GM10248 (cell line): ENCODE results near the gene HOXA2.

Experiments
- CTCF ChIA-PET: fragments of 300-600 bp; sonication (Branson Sonifier 250); formaldehyde crosslinking; extraction: SDS; loops from one replicate; lab custom pipeline; 2021; ENCODE audit warnings: antibody characterized with exemption; lab: Yijun Ruan, JAX
- POLR2A ChIA-PET: fragments of 350-650 bp; sonication (Branson Sonifier 250); formaldehyde crosslinking; extraction: SDS; loops from one replicate; lab custom pipeline; 2020; ENCODE audit warnings: antibody characterized with exemption; lab: Yijun Ruan, JAX
- DNase-seq: peaks from one replicate; pipeline ENCODE4 v3.0.0; 2012; ENCODE audit errors: extremely low spot score
- TF ChIP-seq, protein P1 (sequence below): IDR thresholded peaks from 2 replicates; pipeline ENCODE4 v1.5.1; 2012; ENCODE audit warnings: mild to moderate bottlenecking, low read depth; ENCODE audit errors: extremely low read depth, missing control alignments, control extremely low read depth

HOXA2 gene

DNA sequence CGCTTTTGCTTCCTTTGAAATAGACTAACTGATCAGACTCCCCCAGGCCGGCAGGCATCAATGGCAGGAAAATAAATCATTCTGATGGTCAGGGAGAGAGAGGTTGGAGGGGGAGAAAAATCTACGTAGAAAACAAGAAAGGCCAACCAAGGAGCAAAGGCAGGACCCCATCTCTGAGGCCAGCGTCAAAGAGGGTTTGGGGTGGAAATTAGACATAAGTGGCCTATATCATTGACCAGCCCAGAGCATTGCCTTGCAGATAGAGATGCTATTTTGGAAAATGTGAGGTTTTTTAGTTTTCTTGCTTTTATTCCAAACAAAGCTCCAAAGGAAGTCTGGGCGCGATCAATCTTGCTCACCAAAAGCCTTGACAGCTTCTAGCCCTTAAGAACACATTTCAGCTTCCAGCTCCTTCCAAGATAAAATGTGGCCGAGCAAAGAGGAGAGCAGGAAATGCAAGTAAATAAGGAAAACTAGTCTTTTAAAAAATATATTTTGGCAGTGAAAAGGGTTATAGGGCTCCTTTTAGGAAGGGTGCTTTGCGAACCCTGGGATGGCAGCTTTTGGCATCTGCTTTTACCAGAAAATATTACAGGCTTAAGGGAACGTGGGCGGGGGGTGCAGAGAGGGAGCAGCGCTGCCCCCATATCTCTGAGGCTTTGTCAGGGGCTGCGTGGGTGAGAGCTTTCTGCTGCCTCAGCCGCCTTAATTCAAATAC lies 2.0 kb upstream of the HOXA2 start:
- TF ChIP-seq, protein P1, sequence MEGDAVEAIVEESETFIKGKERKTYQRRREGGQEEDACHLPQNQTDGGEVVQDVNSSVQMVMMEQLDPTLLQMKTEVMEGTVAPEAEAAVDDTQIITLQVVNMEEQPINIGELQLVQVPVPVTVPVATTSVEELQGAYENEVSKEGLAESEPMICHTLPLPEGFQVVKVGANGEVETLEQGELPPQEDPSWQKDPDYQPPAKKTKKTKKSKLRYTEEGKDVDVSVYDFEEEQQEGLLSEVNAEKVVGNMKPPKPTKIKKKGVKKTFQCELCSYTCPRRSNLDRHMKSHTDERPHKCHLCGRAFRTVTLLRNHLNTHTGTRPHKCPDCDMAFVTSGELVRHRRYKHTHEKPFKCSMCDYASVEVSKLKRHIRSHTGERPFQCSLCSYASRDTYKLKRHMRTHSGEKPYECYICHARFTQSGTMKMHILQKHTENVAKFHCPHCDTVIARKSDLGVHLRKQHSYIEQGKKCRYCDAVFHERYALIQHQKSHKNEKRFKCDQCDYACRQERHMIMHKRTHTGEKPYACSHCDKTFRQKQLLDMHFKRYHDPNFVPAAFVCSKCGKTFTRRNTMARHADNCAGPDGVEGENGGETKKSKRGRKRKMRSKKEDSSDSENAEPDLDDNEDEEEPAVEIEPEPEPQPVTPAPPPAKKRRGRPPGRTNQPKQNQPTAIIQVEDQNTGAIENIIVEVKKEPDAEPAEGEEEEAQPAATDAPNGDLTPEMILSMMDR: no peak
- no peak for DNase-seq
- ChIA-PET CTCF (no interaction called here), POLR2A (no interaction called here)

DNA sequence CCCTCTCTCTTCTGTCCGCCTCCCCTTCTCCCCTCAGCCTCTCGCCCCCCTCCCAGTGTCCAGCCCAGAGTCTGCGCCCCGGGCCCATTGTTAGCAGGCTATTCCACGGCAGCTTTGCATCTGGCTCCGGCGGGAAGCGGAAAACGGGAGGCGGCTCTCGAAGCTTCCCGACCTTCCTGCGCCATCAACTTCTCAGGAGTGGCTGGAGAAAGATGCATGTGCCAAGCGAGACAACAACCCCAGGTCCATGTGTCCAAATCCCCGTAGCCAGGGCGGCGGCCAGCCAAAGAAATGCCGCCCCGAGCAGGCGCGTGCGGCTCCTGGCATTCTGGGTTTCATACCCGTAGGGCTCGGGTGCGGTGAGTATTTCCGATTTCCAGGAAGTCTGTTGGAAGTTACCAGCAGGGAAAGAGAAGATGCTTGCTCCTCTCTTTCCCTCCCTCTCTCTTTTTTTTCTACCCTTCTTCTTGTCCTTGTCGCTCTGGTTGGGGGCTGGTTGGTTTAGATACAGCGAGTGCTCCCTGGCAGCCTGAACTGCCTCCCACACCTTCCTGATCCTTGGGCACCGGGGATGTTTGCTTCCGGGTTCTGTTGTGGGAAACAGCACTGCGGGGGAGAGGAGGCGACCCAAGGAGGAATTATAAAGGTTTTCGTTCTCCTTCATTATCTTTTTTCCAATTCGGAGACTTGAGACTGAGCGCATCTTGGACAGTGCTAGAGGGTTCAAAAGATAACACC lies 1.2 kb upstream of the HOXA2 start:
- ChIA-PET CTCF (no interaction called here), POLR2A (no interaction called here)
- TF ChIP-seq, protein P1: no peak
- no peak for DNase-seq

DNA sequence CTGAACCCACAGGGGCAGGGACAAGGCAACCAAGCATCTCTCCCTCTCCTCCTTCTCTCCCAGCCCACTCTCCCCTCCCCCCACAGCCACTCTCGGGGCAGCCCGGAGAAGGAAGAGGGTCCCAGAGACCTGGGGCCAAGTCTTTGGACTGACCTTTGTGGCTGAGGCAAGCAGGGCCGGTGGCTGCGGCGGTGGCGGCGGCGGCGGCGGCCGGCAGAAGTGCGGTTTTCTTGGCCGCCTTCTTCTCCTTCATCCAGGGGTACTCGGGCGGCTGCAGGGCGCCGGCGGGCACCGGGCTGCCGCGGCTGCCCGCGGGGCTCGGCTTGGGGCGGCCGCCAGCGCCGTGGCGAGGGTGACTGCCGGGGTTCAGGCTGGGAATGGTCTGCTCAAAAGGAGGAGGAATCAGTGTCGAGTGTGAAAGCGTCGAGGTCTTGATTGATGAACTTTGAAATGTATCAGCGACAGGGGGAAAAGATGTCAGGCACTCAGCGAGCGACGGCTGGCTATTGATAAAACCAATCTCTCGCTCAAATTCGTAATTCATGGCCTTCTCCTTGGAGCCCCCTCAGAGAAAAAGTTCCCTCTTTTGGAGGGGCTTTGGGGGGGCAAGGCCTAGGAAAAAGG lies 414 bp downstream of the HOXA2 start:
- ChIA-PET POLR2A (no interaction called here), CTCF (no interaction called here)
- TF ChIP-seq, protein P1: no peak
- no peak for DNase-seq

GRCh38 chr7:27101171-27101956 lies 1.1 kb downstream of the HOXA2 start:
- ChIA-PET POLR2A (no interaction called here), CTCF (no interaction called here)
- no peak for DNase-seq
- TF ChIP-seq, protein P1: no peak

DNA sequence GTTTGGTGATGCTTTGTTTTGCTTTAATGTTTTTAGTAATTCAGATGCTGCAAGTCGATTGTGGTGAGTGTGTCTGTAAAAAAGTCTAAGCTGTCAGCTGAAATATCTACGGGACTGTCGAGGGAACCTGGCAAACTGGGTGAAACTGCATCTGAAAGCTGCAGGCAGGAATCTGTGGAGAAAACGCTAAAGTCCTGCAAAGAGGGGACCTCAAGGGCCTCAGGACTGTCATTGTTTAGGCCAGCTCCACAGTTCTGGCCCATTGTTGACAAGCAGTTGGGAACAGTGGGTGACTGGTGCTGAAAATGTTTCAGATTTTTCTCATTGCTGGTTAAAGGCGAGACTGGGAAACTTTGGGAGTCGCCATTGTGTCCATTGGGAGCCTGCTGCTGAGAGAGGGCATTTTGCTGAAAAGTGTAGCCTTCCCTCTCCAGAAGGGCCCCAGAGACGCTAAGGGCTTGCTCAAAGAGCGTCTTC lies 1.8 kb downstream of the HOXA2 start:
- ChIA-PET CTCF (no interaction called here), POLR2A (no interaction called here)
- TF ChIP-seq, protein P1: no peak
- no peak for DNase-seq
